NCI-H82 treated with DMSO at 0.1 percent for 48 hours (cell line): Measurements from ENCODE around the gene OST4.
"Not testable (repeated sequence)": the region's sequence is repeated elsewhere in the genome, so short reads cannot be mapped to it uniquely, and the experiment has no call there.

Source experiments
- DNase-seq: peaks from one replicate; lab custom pipeline; 2025; ENCODE audit not compliant: unreplicated experiment; lab: John Stamatoyannopoulos, UW

Gene OST4

DNA sequence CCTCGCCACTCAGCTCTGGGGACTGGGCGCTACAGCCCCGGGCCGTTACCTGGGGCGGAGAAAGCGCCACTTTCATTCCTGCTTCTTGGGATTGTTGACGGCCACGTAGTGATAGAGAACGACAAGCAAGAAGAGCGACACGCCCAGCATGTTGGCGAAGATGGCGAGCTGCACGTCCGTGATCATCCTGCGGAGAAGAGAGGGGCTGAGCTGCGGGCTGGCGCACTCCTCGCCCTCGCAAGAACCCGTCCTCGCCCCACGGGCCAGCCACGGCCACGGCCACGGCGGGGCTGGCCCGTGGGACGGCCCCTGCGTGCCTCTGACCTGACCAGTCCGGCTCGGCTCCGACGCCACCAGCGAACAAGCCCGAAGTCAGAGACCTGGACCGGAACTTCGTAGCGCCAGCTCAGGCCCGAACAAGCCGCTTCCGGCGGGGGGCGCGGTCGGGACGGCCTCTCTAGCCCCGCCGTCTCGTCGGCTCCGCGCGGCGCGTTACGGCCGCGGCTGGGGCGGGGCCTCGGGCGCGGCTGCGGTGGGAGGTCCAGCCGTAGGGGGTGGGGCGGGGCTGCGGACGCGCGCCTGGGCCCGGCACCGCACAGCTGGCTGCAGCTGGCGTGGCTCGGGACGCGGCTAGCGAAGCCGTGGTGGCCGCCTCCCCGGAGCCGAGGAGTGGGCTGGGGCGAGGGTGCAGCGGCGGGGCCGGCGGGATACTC lies at the start of gene OST4:
TSS of gene OST4 (minus strand) at position 378 of the 713 bp plus-strand sequence.
- DNase-seq = peak; percentile 38

DNA sequence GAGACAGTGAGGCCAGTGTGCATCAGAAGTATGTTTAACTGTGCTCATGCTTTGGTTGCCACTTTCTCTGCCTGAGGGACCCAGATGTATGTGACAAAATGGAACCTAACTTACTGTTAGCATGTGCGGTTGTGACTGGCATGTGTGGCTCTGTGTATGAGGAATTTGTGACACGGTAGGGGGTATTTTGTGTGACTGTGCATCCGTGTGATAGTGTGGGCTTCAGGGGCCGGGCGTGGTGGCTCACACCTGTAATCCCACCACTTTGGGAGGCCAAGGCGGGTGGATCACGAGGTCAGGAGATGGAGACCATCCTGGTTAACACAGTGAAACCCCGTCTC lies 47.8 kb upstream of the OST4 start:
- not testable (repeated sequence) for DNase-seq

DNA sequence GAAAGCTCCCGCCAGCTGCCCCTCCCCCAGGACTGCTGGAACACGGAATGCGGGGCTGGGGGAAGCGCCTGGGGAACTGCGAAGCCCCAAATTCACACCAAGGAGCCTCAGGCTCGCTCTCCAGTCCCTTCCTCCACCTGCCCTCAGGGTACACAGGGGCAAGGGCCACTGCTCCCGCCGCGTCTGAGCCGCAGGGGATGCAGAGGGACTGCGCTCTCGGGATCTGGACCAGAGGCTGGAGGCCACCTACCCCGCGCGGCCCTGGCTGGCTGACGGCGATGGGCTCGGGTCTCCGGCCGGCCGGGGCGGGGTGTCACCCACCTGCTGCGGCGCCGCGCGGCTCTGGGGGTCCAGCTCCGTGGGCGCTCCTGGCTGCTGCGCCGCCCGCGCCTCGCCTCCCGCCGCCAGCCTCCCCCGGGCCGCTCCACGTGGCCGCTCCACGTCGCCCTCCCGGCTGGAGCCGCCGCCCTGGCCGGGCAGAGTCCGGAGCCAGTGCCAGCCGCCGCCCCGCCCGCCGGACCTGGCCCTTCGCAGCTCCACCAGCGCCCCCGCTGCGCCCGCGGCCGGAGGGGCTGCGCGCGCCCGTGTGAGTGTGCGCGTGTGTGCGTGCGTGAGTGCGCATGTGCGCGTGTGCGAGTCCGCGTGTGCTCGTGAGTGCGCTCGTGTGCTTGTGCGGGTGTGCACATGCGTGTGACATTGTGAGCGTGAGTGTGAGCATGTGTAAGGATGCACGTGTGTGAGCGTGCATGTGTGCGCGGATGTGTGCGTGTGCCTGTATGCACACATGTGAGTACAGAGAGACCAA lies 47.3 kb upstream of the OST4 start, which contains the start of gene CGREF1:
TSS of gene CGREF1 (minus strand) at position 604 of the 805 bp plus-strand sequence. CDS start 14,762 bp downstream, outside the sequence.
- DNase-seq = no peak

DNA sequence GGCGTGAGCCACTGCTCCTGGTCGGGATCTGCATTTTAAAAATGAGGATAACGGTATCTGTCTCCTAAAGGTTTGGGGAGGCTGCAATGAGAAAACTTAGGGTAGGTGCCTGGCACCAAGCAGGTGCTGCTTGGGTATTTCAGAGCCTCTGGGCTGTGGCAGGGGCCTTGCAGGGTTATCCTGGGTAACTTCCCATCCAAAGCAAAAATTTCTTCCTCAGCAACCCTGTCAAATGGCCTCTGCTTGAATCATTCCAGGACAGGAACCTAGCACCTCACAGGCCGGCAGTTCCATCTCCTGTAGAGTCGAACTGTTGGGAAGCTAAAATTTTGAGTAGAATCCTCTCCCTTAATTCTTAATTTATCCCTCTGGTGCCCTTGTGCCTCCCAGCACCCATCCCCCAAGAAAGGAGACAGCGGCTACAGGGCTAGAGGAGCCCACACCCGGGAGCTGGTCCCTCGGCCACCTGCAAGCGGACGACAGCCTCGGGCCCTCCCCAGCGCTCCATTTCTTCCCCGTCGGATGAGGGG lies 46.6 kb upstream of the OST4 start:
- DNase-seq = no peak

DNA sequence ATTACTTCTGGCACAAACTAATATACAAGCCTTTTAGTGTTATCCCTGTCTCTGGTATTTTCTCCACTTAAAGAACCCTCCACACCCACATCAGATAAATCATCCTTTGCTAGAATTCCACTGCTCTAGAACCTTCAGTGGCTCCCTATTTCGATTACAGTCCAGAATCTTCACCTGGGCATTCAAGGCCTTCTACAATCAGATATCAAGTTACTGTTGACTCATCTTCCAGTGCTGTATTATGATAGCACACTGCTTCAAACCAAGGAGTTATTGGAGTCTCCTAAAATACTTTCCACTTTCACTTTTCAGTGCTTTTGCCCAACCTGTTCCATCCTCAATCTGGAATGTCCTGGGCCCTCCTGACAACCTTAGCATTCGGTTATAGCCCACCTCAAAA lies 44.1 kb upstream of the OST4 start:
- no peak for DNase-seq

DNA sequence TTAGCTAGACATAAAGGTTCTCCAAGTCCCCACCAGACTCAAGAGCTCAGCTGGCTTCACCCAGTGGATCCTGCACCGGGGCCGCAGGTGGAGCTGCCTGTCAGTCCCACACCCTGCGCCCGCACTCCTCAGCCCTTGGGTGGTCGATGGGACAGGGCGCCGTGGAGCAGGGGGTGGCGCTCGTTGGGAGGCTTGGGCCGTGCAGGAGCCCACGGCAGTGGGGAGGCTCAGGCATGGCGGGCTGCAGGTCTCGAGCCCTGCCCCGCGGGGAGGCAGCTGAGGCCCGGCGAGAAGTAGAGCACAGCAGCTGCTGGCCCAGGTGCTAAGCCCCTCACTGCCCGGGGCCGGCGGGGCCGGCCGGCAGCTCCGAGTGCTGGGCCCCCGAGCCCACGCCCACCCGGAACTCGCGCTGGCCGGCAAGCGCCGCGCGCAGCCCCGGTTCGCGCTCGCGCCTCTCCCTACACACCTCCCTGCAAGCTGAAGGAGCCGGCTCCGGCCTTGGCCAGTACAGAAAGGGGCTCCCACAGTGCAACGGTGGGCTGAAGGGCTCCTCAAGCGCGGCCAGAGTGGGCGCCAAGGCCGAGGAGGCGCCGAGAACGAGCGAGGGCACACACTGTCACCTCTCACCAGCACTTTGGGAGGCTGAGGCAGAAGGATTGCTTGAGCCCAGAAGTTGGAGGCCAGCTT lies 40.1 kb upstream of the OST4 start:
- DNase-seq = not testable (repeated sequence)

DNA sequence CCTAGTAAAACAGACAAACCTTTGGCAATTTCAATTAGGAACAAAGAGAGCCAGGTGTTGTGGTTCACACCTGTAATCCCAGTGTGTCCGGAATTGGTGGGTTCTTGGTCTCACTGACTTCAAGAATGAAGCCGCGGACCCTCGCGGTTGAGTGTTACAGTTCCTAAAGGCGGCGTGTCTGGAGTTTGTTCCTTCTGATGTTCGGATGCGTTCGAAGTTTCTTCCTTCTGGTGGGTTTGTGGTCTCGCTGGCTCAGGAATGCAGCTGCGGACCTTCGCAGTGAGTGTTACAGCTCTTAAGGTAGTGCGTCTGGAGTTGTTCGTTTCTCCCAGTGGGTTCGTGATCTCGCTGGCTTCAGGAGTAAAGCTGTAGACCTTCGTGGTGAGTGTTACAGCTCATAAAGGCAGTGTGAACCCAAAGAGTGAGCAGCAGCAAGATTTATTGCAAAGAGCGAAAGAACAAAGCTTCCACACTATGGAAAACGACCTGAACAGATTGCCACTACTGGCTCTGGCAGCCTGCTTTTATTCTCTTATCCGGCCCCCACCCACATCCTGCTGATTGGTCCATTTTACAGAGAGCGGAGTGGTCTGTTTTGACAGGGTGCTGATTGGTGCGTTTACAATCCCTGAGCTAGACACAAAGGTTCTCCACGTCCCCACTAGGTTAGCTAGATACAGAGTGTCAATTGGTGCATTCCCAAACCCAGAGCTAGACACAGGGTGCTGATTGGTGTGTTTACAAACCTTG lies 39.3 kb upstream of the OST4 start:
- DNase-seq = not testable (repeated sequence)

DNA sequence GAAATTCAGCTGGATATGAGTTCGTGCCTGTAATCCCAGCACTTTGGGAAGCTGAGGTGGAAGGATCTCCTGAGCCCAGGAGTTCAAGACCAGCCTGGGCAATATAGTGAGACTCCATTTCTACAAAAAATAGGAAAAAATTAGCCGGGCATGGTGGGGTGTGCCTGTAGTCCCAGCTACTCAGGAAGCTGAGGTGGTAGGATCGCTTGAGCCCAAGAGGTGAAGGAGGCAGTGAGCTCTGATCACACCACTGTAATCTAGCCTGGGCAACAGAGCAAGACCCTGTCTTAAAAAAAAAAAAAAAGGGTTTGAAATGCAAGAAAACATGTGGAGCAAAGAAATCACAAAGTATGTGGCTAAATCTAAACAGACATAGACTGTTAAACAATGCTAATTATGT lies 37.6 kb upstream of the OST4 start:
- DNase-seq = no peak

DNA sequence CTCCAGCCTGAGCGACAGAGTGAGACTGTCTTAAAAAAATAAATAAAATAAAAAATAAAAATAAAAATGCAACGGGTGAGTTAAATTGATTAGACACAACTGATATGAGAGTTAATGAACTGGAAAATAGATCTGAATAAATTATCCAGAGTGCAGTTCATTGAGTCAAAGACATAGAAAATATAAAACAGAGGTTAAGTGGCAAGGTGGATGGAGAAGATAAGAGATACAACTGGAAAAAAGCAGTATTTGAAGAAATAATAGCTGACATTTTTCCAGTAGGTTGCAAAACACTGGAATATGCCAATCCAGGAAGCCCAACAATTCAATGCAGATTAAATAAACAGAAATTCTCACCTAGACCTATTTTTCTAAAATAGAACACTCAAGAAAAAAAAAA lies 36.8 kb upstream of the OST4 start:
- no peak for DNase-seq

DNA sequence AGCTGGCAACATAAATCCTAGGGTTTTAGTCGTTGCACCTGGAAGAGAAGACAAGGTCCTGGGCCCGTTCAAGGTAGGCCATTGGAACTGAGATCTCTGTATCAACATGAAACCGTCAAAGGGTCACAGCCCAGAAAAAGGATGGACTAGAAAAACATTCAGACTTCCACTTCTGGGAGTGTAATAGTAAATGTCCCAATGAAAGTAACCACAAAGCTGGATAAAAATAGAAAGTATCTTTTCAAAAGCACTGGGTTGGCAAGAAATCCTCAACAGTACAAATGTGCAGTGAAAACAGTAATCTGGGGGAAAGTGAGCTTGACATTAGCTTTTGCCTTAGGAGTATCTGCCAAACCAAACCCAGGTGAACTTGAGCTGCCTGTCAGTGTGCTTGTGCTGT lies 34.5 kb upstream of the OST4 start:
- no peak for DNase-seq

DNA sequence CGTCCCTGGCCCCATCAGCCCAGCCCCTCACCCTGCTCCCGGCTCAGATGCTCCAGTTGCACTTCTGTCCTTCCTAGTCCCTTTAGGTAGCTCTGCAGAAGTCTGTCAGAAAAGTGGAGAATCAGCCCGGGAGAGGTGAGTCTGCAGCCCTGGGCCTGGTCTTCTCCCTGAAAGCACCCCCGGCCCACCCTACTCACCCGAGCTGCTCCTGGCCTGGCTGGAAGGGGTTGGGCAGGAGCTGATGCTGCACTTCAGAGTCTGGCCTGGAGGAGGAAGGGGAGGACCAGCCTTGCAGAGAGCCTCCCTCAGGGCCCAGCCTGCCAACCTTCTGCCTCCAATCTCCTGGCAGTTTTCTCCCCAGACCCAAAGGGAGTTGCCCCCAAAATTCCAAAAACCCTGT lies 30.9 kb upstream of the OST4 start:
- DNase-seq = no peak

DNA sequence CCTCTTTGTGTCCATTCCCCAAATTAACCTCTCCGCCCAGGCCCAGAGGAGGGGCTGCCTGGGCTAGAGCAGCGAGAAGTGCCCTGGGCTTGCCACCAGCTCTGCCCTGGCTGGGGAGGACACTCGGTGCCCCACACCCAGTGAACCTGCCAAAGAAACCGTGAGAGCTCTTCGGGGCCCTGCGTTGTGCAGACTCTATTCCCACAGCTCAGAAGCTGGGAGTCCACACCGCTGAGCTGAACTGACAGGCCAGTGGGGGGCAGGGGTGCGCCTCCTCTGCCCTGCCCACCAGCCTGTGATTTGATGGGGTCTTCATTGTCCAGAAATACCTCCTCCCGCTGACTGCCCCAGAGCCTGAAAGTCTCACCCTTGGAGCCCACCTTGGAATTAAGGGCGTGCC lies 28.6 kb upstream of the OST4 start:
- no peak for DNase-seq

DNA sequence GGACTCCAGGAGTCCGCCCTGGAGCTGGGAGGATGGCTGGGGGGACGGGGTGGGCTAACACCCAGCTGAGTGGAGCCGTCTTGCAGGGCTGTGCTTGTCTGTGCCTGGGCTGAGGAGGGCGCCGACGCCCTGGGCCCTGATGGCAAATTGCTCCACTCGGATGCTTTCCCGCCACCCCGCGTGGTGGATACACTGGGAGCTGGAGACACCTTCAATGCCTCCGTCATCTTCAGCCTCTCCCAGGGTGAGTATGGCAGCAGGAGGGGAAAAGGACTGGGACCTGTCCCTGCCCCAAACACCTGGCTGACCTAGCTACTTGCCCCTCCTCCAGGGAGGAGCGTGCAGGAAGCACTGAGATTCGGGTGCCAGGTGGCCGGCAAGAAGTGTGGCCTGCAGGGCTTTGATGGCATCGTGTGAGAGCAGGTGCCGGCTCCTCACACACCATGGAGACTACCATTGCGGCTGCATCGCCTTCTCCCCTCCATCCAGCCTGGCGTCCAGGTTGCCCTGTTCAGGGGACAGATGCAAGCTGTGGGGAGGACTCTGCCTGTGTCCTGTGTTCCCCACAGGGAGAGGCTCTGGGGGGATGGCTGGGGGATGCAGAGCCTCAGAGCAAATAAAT lies 28.0 kb upstream of the OST4 start:
- DNase-seq = no peak

DNA sequence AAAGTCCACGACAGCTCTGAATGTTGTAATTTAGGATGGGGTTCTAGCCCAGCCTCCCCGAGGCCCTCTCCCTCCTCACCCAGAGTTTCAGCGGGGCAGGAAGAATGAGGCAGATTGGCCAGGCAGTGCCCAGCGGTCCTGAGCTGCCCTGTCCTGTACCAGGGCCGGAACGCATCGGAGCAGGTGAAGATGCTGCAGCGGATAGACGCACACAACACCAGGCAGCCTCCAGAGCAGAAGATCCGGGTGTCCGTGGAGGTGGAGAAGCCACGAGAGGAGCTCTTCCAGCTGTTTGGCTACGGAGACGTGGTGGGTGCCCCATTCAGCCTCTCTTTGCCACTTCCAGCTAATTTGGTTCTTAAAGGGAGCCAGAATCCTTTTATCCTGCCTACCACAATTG lies 25.9 kb upstream of the OST4 start:
- no peak for DNase-seq

DNA sequence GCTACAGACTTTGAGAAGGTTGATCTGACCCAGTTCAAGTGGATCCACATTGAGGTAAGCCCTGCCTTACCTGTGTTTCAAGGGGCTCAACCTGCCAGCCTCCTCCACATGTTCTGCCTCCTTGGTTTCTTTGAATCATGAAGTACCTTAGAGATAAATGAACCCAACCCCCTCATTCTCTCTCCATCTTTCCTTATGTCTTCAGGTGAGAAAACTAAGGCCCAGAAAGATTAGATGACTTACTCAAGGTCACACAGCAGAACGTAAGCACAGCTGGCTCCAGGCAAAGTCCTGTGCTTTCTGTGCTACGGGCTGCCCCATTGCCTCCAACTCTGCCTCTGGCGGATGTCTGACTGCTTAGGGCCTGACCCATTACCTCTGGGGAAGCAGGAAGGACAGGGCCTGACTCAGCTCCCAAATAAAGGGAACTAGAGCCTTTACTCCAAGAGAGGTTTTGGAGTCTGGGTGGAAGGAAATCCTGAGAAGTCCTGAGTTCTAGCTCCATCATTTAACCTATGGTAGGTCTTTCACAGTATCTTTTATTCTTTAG lies 25.4 kb upstream of the OST4 start:
- no peak for DNase-seq

DNA sequence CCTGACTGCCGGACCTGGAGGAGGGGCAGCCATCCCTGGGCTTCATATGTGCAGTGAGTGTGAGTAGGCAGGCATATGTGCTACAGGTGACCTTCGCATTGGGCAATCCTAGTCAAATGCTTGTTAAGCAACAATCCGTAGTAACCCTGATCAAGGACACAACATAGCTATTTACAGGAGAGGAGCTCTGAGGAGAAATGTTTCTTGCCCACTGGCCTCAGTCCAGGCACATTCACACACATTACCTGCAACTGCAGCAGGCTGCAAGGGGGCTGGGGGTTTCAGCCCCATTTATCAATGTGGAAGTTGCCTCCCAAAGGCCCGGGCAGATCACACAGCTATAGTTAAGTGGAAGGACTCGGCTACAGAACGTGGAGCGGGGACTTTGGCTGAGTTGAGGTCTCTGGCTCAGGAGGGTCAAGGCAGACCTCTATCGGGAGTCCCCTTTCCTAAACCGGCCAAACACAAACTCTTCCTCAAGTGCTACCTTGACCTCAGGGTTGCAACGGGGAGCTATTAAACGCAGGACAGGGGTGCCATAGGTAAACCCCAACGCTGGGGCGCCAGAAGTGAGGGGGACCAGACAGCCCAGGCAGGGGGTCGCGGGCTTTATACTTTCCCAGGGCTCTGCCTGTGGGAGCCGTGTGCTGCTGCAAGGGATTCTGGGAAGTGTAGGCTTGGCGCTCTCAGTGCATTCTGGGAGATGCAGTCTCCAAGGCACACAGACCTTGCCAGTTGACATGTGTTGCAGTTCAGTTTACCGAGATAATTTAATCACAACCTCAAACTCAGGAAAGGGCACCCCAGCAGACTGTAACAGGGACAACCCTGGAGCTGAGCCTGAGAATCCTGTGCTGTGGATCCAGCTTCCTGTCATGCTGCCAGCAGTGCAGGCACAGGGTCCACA lies 24.5 kb upstream of the OST4 start:
- peak; percentile 54 for DNase-seq

DNA sequence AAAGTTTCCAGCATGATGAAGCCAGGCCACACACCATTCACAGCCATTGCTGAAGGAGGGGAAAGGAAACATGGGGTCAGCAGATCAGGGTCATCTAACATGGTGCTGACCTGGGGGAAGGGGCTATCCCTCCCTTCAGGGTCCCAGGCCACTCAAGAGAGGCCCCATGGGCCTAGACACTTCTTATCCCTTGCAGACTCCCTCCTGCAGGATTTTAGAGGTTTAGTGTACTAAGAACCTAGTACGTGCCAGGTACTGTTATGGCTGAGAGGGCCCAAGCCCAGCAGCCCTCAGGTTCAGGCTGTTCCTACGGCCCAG lies 23.9 kb upstream of the OST4 start:
- DNase-seq = no peak

DNA sequence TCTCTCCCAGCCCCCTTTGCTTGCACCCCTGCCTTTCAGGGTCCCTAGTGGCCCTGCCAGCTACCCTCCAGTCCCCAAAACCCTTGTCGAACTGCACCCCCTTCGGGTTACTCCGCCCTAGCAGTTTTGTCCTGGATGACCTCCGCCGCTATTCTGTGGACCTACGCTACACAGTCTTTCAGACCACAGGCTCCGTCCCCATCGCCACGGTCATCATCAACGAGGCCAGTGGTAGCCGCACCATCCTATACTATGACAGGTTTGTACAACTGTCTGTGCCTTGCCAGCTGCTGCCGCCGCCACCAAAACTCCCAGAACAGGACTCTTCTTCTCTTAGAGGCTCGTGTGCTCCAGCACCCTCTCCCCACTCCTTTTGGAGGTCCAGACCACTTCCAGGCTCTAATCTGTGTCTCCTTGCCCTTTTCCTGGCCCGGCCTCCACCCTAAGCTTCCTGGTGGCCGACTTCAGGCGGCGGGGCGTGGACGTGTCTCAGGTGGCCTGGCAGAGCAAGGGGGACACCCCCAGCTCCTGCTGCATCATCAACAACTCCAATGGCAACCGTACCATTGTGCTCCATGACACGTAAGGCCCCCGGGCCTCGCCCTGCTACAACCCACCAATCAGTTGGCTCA lies 23.0 kb upstream of the OST4 start:
- DNase-seq = no peak
